Measurements from ENCODE around the gene TGFBR2.

TGFBR2 gene

DNA sequence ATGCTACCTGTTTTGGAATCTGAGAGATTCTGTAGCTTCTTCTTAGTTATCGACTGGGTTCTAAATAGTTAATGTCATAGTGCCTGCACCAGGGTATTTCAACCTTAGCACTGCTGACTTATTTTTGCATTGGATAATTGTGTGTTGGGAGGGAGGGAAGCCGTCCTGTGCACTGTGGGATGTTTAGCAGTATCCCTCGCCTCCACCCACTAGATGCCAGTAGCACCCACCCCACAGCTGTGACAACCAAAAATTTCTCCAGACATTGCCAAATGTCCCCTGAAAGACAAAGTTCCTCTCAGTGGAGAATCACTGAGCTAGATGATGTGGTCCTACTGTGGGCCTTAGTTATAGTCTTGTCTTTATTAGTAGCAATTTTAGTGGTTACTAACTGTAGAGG, 88.3 kb downstream of the TGFBR2 start:
- Histone ChIP-seq H3K4me1 (peaks cover 0 to 60% (median 31%) of the 10 kb centered on the region in 4 donors), H3K27ac (no peak overlapping the region), H3K27me3 (no peaks in the 10 kb centered on the region), H3K36me3 (peaks cover 21 to 48% (median 48%) of the 10 kb centered on the region in 3 donors), H3K9me3 (no peaks in the 10 kb centered on the region), H3K4me3 (no peak overlapping the region)
- intact Hi-C loops (cut with DNase I; ENCODE audit: low total_unique reads): loop anchor here (5.0 kb wide), 1 partner anchor 577 kb away; no protein-coding TSS in a partner anchor
- DNase-seq: no peak
- TF ChIP-seq, protein P1, sequence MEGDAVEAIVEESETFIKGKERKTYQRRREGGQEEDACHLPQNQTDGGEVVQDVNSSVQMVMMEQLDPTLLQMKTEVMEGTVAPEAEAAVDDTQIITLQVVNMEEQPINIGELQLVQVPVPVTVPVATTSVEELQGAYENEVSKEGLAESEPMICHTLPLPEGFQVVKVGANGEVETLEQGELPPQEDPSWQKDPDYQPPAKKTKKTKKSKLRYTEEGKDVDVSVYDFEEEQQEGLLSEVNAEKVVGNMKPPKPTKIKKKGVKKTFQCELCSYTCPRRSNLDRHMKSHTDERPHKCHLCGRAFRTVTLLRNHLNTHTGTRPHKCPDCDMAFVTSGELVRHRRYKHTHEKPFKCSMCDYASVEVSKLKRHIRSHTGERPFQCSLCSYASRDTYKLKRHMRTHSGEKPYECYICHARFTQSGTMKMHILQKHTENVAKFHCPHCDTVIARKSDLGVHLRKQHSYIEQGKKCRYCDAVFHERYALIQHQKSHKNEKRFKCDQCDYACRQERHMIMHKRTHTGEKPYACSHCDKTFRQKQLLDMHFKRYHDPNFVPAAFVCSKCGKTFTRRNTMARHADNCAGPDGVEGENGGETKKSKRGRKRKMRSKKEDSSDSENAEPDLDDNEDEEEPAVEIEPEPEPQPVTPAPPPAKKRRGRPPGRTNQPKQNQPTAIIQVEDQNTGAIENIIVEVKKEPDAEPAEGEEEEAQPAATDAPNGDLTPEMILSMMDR (IDR thresholded peaks at IDR 0.05): no peak

DNA sequence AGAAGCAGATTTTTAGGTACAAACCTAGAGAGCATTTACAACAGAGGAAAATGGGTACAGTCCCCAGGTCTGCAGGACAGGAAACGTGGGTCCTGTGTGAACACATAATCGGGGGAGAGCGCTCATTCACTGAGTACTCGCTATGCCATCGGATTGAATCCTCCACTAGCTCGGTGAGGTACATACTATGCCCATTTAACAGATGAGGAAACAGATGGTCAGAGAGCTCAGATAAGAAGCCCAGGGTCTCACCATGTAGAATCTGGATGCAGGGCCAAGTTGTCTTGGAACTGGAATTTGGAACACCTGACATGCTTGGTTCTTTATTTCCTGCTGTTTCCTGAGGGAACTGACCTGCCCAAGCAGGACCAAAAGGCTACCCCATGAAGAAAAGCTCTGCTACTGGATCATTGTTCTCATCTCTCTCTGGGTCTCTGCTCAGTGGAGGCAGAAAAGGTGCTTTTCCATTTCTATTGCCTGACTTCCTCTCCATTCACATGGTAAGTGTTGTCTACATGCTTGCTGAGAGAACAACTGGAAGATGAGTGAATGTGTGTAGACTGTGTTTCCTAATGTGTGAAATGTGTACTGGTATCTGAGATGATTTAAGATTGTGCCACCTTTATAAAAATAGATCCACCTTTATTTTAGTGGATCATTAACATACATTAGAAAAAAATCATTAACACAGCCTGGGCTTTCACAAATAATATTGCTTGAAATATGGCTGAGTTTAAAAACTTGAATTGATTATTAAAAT, 89.1 kb downstream of the TGFBR2 start:
- peaks cover 0 to 52% (median 27%) of the 10 kb centered on the region in 4 donors for H3K4me1 ChIP-seq
- H3K27ac ChIP-seq: no peak overlapping the region
- intact Hi-C loops (cut with DNase I; ENCODE audit: low total_unique reads): no loop called here
- DNase-seq: no peak
- H3K27me3 ChIP-seq: no peaks in the 10 kb centered on the region
- TF ChIP-seq, protein P1 (IDR thresholded peaks at IDR 0.05): no peak
- H3K4me3 ChIP-seq: no peak overlapping the region
- peaks cover 21 to 45% (median 43%) of the 10 kb centered on the region in 3 donors for H3K36me3 ChIP-seq
- no peaks in the 10 kb centered on the region for H3K9me3 ChIP-seq

DNA sequence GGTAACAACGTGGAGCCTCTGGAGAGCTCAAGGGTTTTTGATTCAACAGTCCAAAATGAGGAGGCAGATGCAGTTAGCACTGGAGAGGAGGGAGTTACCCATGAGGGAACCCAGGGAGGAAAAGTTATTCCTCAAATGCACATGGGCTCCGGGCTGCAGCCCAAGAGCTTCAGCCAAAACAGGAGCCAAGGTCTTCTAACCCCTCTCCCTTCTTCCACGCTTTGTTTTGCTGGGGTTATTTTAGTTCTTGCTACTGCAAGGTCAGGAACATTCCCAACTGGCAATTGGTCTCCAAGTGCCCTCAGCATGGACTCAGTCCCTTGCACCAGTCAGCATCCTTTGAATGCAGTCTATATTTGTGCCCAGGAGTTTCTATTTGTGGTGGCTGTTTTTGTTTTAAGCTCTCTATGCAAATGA, 90.0 kb downstream of the TGFBR2 start:
- Histone ChIP-seq H3K4me3 (no peak overlapping the region), H3K36me3 (peaks cover 14 to 35% (median 34%) of the 10 kb centered on the region in 3 donors), H3K9me3 (no peaks in the 10 kb centered on the region), H3K27ac (peak overlapping the region in 1 of 2 donors; percentile 9), H3K4me1 (peaks cover 0 to 42% (median 22%) of the 10 kb centered on the region in 4 donors), H3K27me3 (no peaks in the 10 kb centered on the region)
- TF ChIP-seq, protein P1 (IDR thresholded peaks at IDR 0.05): no peak
- DNase-seq: no peak
- intact Hi-C loops (cut with DNase I; ENCODE audit: low total_unique reads): no loop called here

DNA sequence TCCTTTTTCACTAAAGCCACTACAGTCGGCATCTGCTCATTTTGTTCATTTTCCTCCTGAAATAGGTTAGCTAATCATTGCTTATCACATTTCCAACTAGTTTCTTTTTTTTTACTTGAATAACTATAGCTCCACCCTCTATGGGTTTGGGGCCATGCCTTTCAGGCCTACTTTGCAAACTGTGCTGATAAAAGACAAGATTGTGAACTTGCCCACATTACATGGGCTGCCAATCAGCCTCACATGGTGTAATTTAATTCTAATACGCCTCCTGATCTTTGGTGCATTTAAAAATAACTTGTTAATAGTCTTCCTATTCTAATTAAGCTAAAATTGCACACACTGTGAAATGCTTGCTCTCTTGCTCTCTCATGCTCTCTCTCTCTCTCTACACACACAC, 90.5 kb downstream of the TGFBR2 start:
- Histone ChIP-seq H3K4me1 (peaks cover 0 to 38% (median 21%) of the 10 kb centered on the region in 4 donors), H3K27me3 (no peaks in the 10 kb centered on the region), H3K9me3 (no peaks in the 10 kb centered on the region), H3K36me3 (peaks cover 12 to 34% (median 29%) of the 10 kb centered on the region in 3 donors), H3K4me3 (no peak overlapping the region), H3K27ac (no peak overlapping the region)
- intact Hi-C loops (cut with DNase I; ENCODE audit: low total_unique reads): no loop called here
- no peak for DNase-seq
- TF ChIP-seq, protein P1 (IDR thresholded peaks at IDR 0.05): no peak

DNA sequence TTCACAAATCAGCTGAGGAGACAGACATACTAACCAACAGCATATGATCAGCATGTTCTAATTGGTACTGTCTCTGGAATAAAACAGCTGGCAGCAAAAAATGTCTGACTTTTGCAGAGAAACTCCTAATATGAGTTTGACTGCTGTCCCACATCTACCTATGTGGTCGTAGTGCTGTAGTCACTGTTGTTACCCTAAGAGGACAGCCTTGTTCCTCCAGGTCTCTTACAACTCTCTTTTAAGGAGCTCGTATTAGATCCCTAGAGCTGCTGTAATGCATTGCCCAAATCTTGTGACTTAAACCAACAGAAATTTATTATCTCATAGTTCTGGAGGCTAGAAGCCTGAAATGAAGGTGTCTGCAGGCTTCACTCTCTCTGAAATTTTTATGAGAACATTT, 92.1 kb downstream of the TGFBR2 start:
- TF ChIP-seq, protein P1 (IDR thresholded peaks at IDR 0.05): no peak
- DNase-seq: no peak
- peaks cover 12 to 25% (median 18%) of the 10 kb centered on the region in 3 donors for H3K36me3 ChIP-seq
- peaks cover 0 to 22% (median 12%) of the 10 kb centered on the region in 4 donors for H3K4me1 ChIP-seq
- no peak overlapping the region for H3K4me3 ChIP-seq
- H3K27ac ChIP-seq: no peak overlapping the region
- no peaks in the 10 kb centered on the region for H3K27me3 ChIP-seq
- intact Hi-C loops (cut with DNase I; ENCODE audit: low total_unique reads): no loop called here
- H3K9me3 ChIP-seq: peaks cover 0 to 5% (median 0%) of the 10 kb centered on the region in 3 donors
